Suprapubic skin (tissue), 4 donors: ENCODE measurements around the gene TMEM131L. TPM values are rescaled to one million over a fixed set of nuclear protein-coding genes. Genes with fewer than 3 reads are reported as not detected.

Source experiments
- DNase-seq, 2 donors: peaks; one replicate each; pipeline ENCODE4 v3.0.0-alpha.2; 2019; ENCODE audit warnings: low spot score in 2 of 2
- H3K27ac ChIP-seq: fragments of 200-600 bp; sonication (generic); one replicate; pipeline ENCODE4 v1.5.1; 2019
- H3K27me3 ChIP-seq: fragments of 200-600 bp; sonication (generic); one replicate; pipeline ENCODE4 v1.5.1; 2019
- H3K36me3 ChIP-seq: fragments of 200-600 bp; sonication (generic); one replicate; pipeline ENCODE4 v1.5.1; 2019
- H3K4me1 ChIP-seq: fragments of 200-600 bp; sonication (generic); one replicate; pipeline ENCODE4 v1.5.1; 2019
- H3K4me3 ChIP-seq: fragments of 200-600 bp; sonication (generic); one replicate; pipeline ENCODE4 v1.5.1; 2019; ENCODE audit warnings: mild to moderate bottlenecking
- H3K9me3 ChIP-seq: fragments of 200-600 bp; sonication (generic); one replicate; pipeline ENCODE4 v1.5.1; 2019
- CTCF ChIP-seq, 2 donors: fragments of 200-600 bp in 1 of 2; fragments of 450-650 bp in 1 of 2; sonication (generic) in 1 of 2; IDR thresholded peaks; one replicate each; pipeline ENCODE4 v1.5.1; 2016 to 2019; ENCODE audit warnings: antibody characterized with exemption in 2 of 2, mild to moderate bottlenecking in 1 of 2, moderate library complexity in 1 of 2
- EP300 ChIP-seq: sonication (generic); formaldehyde crosslinking; IDR thresholded peaks from one replicate; pipeline ENCODE4 v1.6.1; 2017; ENCODE audit warnings: antibody characterized with exemption
- POLR2A ChIP-seq, 2 donors: fragments of 450-650 bp; IDR thresholded peaks; one replicate each; pipeline ENCODE4 v1.6.1; 2017; ENCODE audit warnings: antibody characterized with exemption in 2 of 2, mild to moderate bottlenecking in 2 of 2, moderate library complexity in 2 of 2
- POLR2AphosphoS5 ChIP-seq, 3 donors: sonication (generic); formaldehyde crosslinking; IDR thresholded peaks; one replicate each; pipeline ENCODE4 v1.6.1; 2017; ENCODE audit warnings: antibody characterized with exemption in 3 of 3
- WGBS: methylation state at CpG from one replicate; pipeline ENCODE4 v1.1.5; 2018; 5-methylcytosine and 5-hydroxymethylcytosine counted together
- total RNA-seq, 4 donors: library from RNA; depleted of rRNA; stranded (reverse); fragments of >200 nt; gene quantifications; one replicate each; pipeline ENCODE4 v1.1.0, GENCODE V29; 2016

TMEM131L gene
- total RNA-seq, 4 donors from 2014 or later = 13.5 to 25.0 (median 17.2) TPM

DNA sequence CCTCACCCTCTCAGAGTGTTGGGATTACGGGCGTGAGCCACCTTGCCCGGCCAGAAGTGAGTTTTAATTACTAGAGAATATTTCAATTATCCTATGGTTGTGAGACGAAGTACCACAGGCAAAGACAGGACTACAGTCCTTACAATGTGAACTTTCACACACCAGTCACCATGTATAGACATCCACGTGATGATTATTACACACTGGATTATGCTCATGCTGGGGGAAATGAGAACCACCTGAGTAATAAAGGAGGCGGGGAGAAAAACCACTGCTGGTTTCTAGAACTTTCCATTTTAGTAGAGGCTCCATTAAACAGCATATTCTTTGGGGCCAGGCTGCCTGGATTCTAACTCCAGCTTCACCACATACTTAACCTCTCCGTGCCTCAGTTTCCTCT lies 175.4 kb downstream of the TMEM131L start:
- WGBS = 84% methylated on average over 7 of the region's 7 CpGs
- H3K9me3 ChIP-seq = peaks cover 6% of the 10 kb centered on the region
- H3K4me3 ChIP-seq = no peak overlapping the region
- H3K36me3 ChIP-seq = peaks cover 2% of the 10 kb centered on the region
- H3K4me1 ChIP-seq = no peaks in the 10 kb centered on the region
- DNase-seq = no peak
- no peaks in the 10 kb centered on the region for H3K27me3 ChIP-seq
- no peak overlapping the region for H3K27ac ChIP-seq
- no peak for TF ChIP-seq POLR2AphosphoS5 (IDR thresholded peaks at IDR 0.05)
- no peak for TF ChIP-seq POLR2A (IDR thresholded peaks at IDR 0.05)
- TF ChIP-seq EP300 = no peak
- TF ChIP-seq CTCF (IDR thresholded peaks at IDR 0.05) = no peak

DNA sequence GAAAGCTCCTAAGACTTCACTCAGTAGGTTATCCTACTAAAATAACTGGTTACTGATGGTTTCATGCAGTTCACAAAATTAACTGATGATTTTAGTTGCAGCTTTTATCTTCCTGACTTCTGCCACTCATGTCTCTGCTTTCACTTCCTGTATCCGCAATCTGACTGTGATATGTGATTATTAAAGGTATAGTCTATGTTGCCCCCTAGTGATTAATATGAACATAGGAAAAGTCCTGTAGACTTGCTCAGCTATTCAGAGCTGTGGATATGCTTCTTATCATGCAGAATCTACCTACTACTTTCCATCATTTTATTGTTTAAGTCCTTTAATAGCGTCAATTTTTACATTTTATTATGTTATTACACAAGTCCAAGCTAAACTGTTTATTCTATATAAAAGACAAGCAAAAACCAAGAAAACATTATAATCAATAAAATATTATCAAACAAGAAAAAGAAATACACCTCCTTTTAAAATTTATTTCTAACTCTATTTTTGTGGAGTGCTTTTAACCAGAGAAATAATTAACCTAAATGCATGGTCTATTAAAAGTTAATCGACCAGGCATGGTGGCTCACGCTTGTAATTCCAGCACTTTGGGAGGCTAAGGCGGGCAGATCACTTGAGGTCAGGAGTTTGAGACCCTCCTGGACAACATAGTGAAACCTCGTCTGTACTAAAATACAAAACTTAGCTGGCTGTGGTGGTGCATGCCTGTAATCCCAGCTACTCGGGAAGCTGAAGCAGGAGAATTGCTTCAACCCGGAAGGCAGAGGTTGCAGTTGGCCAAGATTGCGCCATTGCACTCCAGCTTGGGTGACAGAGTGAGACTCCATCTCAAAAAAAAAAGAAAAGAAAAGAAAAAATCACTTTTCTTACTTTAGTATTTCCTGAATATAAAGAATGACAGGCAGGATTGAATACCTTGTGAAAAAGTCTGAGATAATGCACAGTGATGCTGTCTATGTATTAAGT lies 177.5 kb downstream of the TMEM131L start:
- DNase-seq = no peak
- Histone ChIP-seq H3K4me3 (no peak overlapping the region), H3K27ac (no peak overlapping the region), H3K36me3 (no peaks in the 10 kb centered on the region), H3K4me1 (no peaks in the 10 kb centered on the region), H3K9me3 (peaks cover 6% of the 10 kb centered on the region), H3K27me3 (no peaks in the 10 kb centered on the region)
- TF ChIP-seq POLR2AphosphoS5 (IDR thresholded peaks at IDR 0.05) (no peak), EP300 (no peak), CTCF (IDR thresholded peaks at IDR 0.05) (no peak), POLR2A (IDR thresholded peaks at IDR 0.05) (no peak)
- 83% methylated on average over 9 of the region's 9 CpGs for WGBS

DNA sequence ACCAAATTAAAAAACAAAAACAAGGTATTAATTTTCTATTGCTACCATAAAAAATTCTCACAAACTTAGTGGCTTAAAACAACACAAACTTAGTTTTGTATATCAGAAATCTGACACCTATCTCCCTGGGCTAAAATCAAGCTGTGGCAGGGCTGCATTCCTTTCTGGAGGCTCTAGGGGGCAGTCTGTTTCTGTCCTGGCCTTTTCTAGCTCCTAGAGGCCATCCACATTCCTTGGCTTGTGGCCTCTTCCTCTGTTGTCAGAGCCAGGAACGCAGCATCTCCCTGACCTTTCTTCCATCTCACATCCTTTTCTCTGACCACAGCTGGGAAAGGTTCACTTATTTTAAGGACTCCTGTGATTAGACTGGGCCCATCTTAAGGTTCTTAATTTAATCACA lies 179.0 kb downstream of the TMEM131L start:
- DNase-seq = no peak
- no peak for TF ChIP-seq POLR2AphosphoS5 (IDR thresholded peaks at IDR 0.05)
- no peak for TF ChIP-seq POLR2A (IDR thresholded peaks at IDR 0.05)
- TF ChIP-seq EP300 = no peak
- TF ChIP-seq CTCF (IDR thresholded peaks at IDR 0.05) = no peak
- H3K36me3 ChIP-seq = no peaks in the 10 kb centered on the region
- H3K27me3 ChIP-seq = no peaks in the 10 kb centered on the region
- WGBS = 84% methylated on average over 1 of the region's 1 CpG
- no peaks in the 10 kb centered on the region for H3K4me1 ChIP-seq
- peaks cover 6% of the 10 kb centered on the region for H3K9me3 ChIP-seq
- no peak overlapping the region for H3K27ac ChIP-seq
- no peak overlapping the region for H3K4me3 ChIP-seq

- DNase-seq = no peak
- H3K36me3 ChIP-seq = no peaks in the 10 kb centered on the region
- H3K9me3 ChIP-seq = peaks cover 6% of the 10 kb centered on the region
- no peaks in the 10 kb centered on the region for H3K27me3 ChIP-seq
- H3K4me3 ChIP-seq = no peak overlapping the region
- H3K4me1 ChIP-seq = peaks cover 2% of the 10 kb centered on the region
- H3K27ac ChIP-seq = no peak overlapping the region
- no peak for TF ChIP-seq POLR2AphosphoS5 (IDR thresholded peaks at IDR 0.05)
- no peak for TF ChIP-seq EP300
- no peak for TF ChIP-seq CTCF (IDR thresholded peaks at IDR 0.05)
- TF ChIP-seq POLR2A (IDR thresholded peaks at IDR 0.05) = no peak
- 76% methylated on average over 1 of the region's 1 CpG for WGBS
These were observed 180.1 kb downstream of the TMEM131L start for GRCh38 chr4:153646261-153646660.

DNA sequence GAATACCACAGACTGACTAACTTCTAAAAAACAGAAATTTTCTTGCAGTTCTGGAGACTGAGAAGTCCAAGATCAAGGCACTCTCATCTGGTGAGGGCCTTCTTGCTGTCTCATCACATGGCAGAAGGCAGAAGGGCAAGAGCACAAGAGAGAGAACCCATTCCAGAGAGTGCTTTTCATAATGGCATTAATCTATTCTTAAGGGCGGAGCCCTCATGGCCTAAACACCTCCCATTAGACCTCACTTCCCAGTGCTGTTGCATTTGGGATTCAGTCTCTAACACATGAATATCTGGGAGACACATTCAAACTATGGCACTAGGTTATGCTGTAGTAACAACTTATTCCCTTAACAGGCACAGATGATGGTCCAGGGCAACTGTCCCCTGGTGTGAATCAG lies 180.8 kb downstream of the TMEM131L start:
- Histone ChIP-seq H3K9me3 (peaks cover 6% of the 10 kb centered on the region), H3K27ac (no peak overlapping the region), H3K27me3 (no peaks in the 10 kb centered on the region), H3K36me3 (no peaks in the 10 kb centered on the region), H3K4me1 (peaks cover 5% of the 10 kb centered on the region), H3K4me3 (no peak overlapping the region)
- WGBS = 100% methylated on average over 1 of the region's 1 CpG
- no peak for DNase-seq
- TF ChIP-seq POLR2AphosphoS5 (IDR thresholded peaks at IDR 0.05) = no peak
- TF ChIP-seq CTCF (IDR thresholded peaks at IDR 0.05) = no peak
- no peak for TF ChIP-seq POLR2A (IDR thresholded peaks at IDR 0.05)
- no peak for TF ChIP-seq EP300
